NK-92 treated with Interleukin-12 subunit alpha and Interleukin-12 subunit beta, amount 100 ng/mL, for 24 hours (cell line): Measurements from ENCODE around the gene MRPL32.

ENCODE experiments used
- DNase-seq: peaks from one replicate; lab custom pipeline; 2025; lab: John Stamatoyannopoulos, UW

The MRPL32 gene

DNA sequence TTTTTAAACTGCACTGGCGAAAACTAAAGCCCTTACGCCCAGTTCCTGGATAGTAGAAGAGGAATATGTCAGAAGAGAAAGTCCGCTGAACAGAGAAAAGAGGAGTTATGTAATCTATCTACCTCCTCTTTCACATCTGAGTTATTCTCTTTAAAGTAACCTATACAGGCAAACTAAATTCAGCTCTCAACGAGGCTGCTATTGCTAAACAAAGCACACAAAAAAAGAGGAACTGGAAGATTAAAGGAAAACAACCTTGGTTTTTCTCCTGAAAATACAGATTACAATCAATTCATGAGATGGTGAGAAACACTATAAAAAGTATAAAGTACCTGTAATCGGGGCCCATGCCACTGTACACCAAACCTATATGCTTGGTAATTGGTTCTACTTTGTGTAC, 6.0 kb upstream of the MRPL32 start:
- DNase-seq: no peak

DNA sequence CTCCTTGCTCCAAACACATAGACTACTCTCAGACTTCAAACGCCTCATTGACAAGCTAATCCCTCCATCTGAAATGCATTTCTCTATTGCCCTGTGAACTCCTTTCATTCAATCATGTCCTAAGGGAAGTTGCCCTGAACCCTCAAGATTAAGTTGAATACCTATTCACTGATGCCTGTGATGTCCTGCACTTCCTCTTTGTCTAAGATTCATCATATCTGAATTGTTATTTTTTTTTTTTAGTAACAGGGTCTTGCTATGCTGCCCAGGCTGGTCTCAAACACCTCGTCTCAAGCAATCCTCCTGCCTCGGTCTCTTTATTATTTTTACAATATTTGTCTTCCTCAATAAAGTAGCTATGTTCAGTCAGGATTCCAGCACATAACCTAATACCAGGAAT, 3.4 kb upstream of the MRPL32 start:
- DNase-seq: no peak

DNA sequence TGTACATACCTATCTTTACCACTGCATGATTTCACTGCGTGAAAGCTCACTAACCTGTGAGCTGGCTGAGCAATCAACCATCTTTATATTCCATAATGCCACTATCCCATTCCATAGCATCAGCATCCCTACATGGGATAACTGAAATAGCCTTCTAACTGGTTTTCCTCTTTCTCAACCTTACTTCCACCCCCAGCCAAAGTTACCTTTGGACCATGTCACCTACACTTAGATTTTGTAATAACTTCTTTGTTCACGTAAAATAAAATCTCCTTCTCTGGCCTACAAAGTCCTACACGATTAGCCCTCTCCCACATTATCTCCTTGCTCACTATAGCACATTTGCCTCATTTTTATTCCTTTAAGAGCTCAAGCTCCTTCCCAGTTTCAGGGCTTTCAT, 2.7 kb upstream of the MRPL32 start:
- DNase-seq: no peak

DNA sequence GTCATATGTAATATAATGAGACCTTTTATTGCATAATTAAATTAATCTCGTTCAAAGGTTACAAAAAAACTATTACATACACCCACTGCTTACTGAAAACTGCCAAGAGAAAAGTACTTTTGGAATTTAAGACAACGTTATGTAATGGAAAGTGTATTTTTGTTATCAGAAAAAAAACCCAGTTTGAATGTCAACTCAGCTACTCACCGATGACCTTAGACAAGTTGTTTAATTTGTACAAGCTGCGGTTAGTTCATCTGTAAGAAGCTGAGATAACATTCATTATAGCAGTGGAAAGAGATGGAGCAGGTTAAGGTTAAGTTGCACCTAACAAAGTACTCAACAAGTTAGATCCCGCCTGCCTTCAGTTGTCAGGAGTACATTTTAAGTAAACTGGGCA, 1.3 kb upstream of the MRPL32 start:
- DNase-seq: no peak

DNA sequence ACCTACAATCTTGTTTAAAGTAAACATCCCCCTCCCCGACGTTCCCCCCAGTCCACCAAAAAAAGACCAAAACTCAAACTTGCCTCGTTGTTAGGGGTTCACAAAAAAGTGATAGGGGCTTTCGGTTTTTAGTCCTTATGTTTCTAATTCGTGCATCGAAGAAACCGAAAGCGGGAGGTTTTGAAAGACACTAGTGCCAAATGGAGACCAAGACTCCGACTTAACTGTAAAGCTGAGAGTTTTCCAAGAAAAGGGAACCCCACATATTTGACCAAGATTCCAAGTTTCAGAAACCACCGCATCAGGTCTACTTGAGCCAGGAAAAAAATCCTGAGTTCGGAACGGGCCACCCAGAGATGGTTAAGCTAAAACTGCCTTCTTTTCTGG, 736 bp upstream of the MRPL32 start:
- DNase-seq: no peak

DNA sequence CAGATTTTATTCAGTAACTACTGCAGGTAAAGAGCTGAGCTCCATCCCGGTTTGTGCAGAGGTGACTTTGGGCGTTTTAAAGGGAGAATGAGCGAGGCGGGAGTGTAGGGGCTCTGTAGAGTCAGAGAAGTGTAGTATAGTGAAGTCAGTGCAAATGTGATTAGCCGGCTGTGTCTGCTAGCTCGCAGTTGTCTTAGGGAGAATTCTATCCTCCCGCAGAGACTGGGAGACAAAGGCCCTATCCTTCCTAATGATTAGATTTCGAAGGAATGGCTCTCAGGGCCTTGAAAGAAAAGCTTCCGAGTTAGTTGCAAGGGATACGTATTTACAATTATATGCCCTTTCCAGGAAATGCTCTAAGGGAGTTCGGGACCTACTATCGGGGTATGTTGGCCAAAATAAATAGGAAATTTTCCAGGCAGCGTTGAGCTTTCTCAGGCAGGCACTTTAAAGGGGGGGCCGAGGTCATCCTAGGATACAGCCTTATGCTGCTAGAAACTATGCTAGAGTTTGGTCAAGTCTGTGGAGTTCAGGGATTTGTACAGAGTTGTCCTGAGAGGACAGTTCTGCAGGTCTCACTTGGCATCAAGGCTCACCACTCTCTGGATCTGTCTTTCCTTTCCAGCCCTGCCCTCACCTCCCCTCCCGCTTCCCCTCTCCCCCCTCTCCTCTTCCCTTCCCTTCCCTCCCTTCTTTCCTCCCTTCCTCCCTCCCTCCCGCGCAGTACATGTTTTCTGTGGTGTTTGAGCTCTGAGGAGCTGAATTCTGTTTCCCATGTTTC, 825 bp downstream of the MRPL32 start:
- no peak for DNase-seq

DNA sequence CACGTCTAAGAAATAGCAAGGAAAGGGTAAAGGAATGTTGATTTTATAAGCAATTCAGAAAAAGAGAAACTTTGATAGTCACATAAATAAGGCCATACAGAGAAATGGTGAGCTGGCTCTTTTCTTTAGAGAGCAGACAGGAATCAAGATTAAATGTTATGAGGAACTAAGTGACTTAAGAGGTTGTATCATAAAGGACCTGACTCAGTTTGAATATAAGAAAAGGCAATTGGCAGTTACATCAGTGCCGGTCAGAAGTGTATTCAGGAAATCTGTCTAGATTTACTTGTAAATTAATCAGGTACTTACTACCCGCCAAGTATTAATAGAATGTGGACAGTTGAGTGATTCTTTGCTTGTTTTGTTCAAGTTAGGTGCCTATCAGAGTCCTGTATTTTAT, 2.1 kb downstream of the MRPL32 start:
- DNase-seq: no peak

DNA sequence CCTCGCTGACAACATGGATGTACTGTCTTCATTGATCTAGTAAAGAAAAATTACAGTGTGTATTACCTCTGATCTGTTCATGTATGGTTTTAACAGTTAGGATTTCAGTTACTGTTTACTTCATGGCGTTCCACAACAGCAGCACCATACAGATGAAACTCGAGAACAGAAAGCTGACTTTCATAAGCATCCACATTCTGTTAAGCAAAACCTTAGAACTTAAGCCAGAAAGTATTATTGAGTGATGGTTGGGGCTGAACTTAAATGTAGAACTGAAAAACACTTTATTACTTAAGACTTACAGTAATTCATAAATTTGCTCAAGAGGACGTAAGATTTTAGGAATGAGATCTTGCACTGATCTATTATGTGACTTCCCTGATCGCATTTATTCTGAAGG, 3.7 kb downstream of the MRPL32 start:
- DNase-seq: no peak

DNA sequence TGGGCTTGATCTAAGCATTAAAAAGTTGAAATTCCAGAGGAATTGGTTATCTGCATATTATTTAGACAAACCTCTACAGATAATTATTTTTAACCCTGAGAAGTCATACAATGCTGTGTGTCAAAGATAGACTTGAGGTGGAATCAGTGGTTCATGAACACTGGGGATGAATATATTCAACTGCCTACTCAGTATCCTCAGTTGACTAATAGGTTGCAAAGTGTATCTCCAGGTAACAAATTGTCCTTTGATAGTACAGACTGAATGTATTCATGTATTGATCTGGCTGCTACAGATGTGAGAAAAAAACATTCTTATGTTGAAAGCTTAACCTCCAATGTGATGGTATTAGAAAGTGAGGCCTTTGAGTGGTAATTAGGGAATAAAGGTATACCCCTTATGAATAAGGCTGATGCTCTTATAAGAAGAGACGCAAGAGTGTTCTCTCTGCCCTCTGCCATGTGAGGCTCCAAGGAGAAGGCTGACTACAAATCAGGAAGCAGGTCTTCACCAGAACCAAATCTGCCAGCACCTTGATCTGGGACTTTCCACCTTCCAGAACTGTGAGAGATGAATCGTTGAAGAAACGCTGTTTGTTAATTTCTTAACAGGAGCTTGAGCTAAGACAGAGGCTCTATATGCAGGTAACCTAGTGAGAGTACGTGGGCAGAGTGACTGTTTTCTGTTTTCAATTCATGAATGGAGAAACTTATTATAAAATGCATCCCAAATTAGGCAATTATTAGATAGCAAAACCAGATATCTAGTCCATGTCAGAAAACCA, 7.5 kb downstream of the MRPL32 start:
- DNase-seq: no peak

DNA sequence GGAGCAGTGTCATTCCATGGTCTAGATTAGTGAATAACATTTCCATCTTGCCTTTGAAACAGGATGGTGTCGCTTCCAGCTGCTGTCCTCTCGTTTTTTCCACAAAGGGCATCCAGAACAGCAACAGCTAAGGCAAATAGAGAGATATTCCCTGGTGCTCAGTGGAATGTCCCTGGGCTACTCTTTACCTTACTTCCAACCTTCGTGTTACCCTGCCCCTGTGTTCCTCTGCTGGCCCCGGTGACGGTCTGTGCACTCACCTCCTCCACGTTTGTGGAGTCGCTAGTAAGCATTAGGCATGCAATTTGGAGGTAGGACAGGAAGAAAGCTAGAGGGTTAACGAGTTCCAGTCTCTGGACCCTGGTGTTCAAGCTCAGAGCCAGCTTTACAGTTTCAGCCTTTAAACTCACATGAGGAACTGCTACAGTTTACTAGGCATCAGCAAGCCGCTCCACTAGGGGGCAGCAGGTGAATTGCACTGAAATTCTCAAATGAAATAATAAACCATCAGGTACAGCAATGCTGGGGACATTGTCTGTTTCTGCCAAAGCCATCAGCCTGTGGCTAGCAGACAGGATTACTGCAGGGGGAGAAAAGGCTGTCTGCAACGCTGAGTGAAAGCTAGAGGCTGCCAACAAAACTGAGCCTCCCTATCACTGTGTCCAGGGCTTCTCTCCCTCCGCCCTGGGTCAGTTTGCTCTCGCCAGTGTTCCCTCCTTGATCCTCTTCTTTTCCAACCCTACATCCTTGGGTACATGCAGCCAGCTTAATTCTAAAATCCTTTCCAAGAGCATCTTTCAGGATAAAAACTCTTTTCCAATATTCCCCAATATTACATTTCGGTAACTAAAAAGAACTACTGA, 9.0 kb downstream of the MRPL32 start:
- peak; percentile 27 for DNase-seq

DNA sequence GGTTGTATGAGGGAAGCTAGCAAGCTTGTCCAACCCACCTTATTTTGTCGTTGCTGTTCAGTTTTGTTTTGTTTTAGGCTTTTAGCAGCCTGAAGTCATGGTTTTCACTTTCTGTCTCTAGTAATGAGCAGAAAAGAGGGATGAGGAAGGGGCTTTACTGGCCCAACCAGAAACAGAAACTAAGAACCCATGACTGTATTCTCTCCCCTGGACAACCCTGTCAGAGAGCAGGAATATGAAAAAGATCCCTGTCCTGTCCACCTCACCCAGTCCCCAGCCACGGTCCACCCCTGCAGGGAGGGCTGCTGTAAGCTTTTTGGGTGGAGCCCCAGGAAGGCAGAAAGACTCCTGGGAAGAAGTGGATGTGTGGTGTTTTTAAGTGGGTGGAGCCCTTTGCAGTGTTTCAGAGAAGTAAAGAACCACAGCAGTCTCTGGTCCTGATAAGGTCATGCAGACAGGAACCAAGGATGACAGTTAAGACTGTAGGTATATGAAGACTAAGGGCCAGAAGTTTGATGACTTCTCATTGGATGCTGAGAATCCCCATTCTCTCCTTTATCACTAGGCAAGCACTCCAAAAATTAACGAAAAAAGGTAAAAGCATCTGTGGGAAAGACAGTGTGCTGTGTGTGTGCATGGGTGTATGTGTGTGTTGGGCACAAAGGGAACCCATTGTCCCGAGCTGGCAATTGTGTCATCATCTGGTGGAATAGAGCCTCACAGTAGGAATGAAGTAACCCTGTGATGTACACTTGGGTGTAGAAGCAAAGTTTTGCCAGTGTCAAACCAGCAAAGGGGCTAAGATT, 13.8 kb downstream of the MRPL32 start:
- DNase-seq: no peak

DNA sequence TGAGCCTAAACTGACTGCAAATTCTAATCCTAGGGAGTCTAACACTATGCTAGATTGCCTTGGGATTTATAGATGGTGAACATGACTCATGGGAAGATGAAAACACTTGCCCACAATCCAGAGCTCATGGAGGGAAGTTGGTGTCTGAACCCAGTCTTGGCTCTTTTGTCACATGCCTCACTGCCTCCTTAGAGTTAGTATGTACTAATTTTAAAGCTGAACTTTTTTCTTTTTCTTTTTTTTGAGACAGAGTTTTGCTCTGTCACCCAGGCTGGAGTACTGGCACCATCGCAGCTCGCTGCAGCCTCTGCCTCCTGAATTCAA, 14.4 kb downstream of the MRPL32 start:
- no peak for DNase-seq

DNA sequence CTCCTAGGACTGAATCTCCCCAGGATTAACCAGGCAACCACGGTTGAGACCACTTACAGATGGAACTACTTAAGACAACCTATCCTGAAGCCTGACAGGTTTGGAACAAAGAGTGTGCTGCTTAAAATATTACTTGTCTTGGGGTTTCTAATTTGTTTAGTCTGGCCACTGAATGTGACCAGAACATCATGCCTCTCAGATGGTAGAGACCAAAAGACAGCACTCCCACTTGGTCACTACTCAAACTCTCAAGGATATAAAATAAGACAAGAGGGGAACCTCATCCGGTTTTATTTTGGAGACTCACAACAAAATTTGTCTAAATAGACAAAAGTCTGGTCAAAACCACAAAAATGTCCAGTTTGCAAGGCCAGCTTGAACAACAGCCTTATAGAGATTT, 15.3 kb downstream of the MRPL32 start:
- DNase-seq: no peak

DNA sequence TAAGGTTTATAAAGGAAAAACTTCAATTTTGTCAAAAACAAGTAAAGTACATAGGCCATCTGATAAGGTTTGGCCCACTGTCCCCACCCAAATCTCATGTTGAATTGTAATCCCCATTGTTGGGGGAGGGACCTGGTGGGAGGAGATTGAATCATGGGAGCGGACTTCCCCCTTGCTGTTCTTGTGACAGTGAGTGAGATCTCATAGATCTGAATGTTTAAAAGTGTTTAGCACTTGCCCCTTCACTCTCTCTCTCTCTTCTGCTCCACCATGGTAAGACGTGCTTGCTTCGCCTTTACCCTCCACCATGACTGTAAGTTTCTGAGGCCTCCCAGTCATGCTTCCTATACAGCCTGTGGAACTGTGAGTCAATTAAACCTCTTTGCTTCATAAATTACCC, 18.2 kb downstream of the MRPL32 start:
- DNase-seq: no peak

DNA sequence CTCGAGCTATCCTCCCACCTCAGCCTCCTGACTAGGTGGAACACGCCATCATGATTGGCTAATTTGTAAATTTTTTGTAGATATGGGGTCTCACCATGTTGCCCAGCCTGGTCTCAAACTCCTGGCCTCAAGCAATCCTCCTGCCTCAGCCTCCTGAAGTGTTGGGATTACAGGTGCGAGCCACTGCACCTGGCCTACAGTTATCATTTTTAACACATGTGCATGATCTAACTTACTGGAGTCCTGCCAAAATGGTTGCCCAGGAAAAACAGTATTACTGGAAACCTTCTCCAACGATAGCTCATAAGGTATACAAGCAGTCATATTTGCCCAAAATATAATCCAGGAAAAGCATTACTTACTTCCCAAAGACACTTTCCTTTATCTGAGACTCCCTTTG, 20.2 kb downstream of the MRPL32 start:
- DNase-seq: no peak

DNA sequence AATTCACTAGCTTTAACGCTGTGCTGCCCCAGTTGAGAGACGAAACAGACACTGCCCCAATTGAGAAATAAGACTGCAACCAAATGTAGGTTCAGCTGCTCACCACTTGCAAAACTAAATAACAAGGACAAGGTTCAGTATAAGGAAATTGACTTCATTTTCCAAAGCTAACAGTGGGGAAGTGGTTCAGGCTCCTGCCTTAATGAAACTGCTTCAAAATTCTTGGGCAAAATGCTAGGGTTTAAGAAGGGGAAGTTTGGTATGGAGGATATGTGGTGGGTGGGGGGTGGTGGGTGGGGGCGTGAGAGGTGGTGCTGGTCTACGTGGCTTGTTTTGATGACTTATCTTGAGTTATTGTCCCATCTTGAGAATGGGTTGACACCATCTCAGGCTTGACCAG, 21.8 kb downstream of the MRPL32 start:
- DNase-seq: no peak

DNA sequence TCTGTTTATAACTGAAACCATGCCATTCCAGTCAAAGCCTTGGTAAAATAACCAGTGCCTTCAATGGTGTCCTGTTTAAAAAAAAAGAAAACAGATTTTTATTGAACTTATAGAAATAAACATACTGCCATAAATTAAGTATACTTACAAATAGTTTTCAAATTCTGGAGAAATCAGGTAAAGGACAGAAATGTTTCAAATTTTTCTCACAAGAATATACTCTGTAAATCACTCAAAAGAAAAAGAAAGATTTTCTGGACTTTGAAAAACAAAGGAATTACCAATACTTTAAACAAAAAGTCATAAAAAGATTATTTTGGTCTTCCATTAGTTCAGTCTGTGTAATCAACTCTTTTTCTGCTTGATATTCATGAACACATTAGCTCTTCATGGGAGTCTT, 23.9 kb downstream of the MRPL32 start:
- no peak for DNase-seq

DNA sequence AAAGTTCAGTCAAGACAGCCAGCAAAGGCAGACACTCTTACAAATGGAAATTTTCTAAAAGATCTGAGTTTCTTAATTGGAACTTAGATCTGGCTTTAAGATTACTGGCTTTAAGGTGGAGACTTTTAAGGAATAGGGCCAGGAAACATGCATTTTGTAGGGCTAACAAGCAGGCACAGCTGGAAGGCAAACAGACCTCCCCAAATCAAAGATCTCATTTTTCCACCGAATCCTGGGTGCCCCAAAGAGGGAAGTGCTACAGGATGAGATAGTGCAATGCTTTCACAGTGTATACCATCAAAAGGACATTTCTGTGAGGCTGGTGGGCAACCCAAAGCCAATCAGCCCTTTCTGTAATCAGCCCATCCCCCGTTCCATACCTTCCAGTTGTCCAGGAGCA, 27.4 kb downstream of the MRPL32 start:
- DNase-seq: no peak

DNA sequence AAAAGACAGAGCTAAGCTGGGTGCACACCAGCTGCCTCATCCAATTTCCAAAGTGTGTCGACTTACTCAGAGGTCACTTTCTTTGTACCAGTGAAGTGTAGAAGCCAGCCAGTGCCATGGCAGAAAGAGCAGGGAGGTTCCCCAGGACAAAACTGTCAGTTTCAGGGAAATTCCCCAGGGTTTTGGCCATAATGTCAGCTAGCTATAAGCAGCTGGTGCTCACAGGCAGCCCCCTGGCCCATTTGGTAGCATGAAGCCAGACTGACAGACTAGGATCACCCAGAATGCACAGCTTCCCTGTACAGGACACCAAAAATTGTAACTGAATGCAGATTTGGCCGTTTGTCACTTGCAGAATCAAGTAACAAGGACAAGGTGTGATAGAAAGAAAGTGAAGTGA, 28.6 kb downstream of the MRPL32 start:
- no peak for DNase-seq

DNA sequence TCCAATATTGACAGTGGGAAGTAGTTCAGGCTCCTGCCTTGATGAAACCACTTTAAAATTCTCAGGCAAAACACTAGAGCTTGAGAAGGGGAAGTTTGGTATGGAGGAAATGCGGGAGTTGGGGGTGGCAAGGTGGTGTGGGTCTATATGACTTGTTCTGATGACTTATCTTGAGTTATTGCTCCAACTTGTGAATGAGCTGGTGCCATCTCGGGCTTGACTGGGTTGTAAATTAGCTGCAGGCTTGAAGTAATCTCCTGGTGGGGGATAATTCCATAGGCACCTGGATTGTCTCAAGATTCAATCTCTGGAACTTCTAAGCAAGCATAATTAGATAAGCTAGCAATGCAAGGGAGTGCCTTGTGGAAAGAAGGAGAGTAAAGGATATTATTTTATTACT, 29.0 kb downstream of the MRPL32 start:
- no peak for DNase-seq

DNA sequence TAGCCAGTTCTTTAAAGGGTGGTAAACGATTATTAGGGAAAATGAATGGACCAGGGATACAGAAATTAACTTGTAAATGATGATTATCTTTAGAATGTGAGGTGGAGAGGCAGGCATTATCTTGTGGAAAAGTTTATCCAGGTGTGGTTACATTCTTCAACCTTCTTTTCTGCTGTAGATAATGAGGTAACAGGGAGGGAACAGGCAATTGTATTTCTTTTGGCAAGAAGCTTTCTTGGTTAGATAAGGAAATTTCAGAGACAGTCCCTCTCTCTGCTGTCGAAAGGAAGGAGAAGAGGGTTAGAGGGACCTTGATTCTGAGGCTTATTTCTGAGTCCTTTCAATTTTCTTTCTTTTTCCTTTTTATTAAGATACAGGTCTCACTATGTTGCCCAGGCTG, 32.1 kb downstream of the MRPL32 start:
- no peak for DNase-seq
